ENCODE results near the gene ACTG1. TPM values are rescaled to one million over a fixed set of nuclear protein-coding genes. Genes with fewer than 3 reads are reported as not detected.

Gene ACTG1
- total RNA-seq, 1 donor from 2014 or later = 2,949 TPM

DNA sequence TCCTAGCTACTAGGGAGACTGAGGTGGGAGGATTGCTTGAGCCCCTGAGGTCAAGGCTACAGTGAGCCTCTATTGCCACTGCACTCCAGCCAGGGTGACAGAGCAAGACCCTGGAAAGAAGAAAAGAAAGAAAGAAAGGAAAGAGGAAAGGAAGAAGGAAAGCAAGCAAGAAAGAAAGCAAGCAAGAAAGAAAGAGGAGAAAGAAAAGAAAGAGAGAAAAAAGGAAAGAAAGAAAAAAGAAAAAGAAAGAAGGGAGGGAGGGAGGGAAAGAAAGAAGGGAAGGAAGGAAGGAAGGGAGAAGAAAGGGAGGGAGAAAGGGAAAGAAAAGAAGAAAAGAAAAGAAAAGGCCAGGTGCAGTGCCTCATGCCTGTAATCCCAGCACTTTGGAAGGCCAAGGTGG is 9.0 kb downstream of the ACTG1 start:
- DNase-seq = no peak
- CTCF ChIA-PET = no interaction called here
- intact Hi-C loops (cut with micrococcal nuclease) = no loop called here
- Mint-ChIP-seq H3K27me3 (no peaks in the 10 kb centered on the region), H3K4me1 (peaks cover 5% of the 10 kb centered on the region), H3K36me3 (ENCODE audit: low read depth) (peaks cover 10% of the 10 kb centered on the region), H3K9me3 (no peaks in the 10 kb centered on the region), H3K4me3 (no peak overlapping the region), H3K27ac (no peak overlapping the region)
- POLR2A ChIA-PET = no interaction called here
- ATAC-seq (ENCODE audit: low read depth) = no peak
- TF ChIP-seq CTCF (IDR thresholded peaks at IDR 0.05) = no peak

GRCh38 chr17:81502471-81503017 is 10.1 kb downstream of the ACTG1 start:
- no peak for DNase-seq
- Mint-ChIP-seq H3K4me3 (no peak overlapping the region), H3K27ac (no peak overlapping the region), H3K9me3 (no peaks in the 10 kb centered on the region), H3K36me3 (ENCODE audit: low read depth) (no peaks in the 10 kb centered on the region), H3K27me3 (no peaks in the 10 kb centered on the region), H3K4me1 (no peaks in the 10 kb centered on the region)
- ChIA-PET CTCF (no interaction called here), POLR2A (interaction anchor here (0.7 to 0.9 kb wide), 3 partner anchors 10 to 1700 kb away, joined by 3 read pairs; partner anchors contain the start of gene ACTG1)
- no peak for ATAC-seq (ENCODE audit: low read depth)
- TF ChIP-seq CTCF (IDR thresholded peaks at IDR 0.05) = no peak
- intact Hi-C loops (cut with micrococcal nuclease) = no loop called here

DNA sequence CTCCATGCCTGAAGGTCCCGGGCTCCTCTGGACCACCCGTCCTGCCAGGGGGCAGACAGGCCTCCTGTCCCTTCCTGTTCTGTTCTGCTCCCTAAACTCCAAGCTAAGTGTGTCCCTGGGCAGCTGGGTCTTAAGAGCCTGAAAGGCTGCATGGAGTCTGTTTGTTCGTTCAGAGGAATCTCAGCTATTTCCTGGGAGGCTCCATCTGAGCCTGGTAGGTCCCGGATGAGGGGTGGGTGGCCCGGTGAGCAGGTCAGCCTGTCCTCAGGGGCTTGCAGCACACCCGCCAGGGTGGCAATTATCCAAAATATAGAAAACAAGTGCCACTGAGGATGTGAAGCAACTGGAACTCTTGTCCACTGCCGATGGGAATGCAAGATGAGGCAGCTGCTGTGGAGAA is 12.6 kb downstream of the ACTG1 start:
- Mint-ChIP-seq H3K27me3 (no peaks in the 10 kb centered on the region), H3K4me3 (no peak overlapping the region), H3K9me3 (no peaks in the 10 kb centered on the region), H3K36me3 (ENCODE audit: low read depth) (no peaks in the 10 kb centered on the region), H3K4me1 (no peaks in the 10 kb centered on the region), H3K27ac (no peak overlapping the region)
- ChIA-PET CTCF (no interaction called here), POLR2A (interaction anchor here (0.8 to 1.4 kb wide), 5 partner anchors 9 to 641 kb away, joined by 3 to 6 read pairs (median 4); partner anchors contain the start of gene ACTG1)
- DNase-seq (no peak), ATAC-seq (ENCODE audit: low read depth) (no peak)
- intact Hi-C loops (cut with micrococcal nuclease) = no loop called here
- no peak for TF ChIP-seq CTCF (IDR thresholded peaks at IDR 0.05)

- Mint-ChIP-seq H3K36me3 (ENCODE audit: low read depth) (no peaks in the 10 kb centered on the region), H3K4me3 (no peak overlapping the region), H3K9me3 (no peaks in the 10 kb centered on the region), H3K27me3 (no peaks in the 10 kb centered on the region), H3K4me1 (no peaks in the 10 kb centered on the region), H3K27ac (no peak overlapping the region)
- ChIA-PET POLR2A (interaction anchor here (0.9 to 1.4 kb wide), 3 partner anchors 9 to 18 kb away, joined by 4 read pairs; partner anchors contain the start of gene ACTG1), CTCF (no interaction called here)
- ATAC-seq (ENCODE audit: low read depth) = no peak
- TF ChIP-seq CTCF (IDR thresholded peaks at IDR 0.05) = no peak
- intact Hi-C loops (cut with micrococcal nuclease) = no loop called here
- DNase-seq = no peak
Measured at GRCh38 chr17:81499601-81499970, 13.0 kb downstream of the ACTG1 start.

GRCh38 chr17:81498953-81499600 is 13.5 kb downstream of the ACTG1 start:
- ChIA-PET CTCF (no interaction called here), POLR2A (interaction anchor here (0.9 to 1.4 kb wide), 4 partner anchors 8 to 18 kb away, joined by 3 to 4 read pairs (median 4); no protein-coding TSS in a partner anchor)
- no peak overlapping the region for H3K27ac Mint-ChIP-seq
- no peak for DNase-seq
- TF ChIP-seq CTCF (IDR thresholded peaks at IDR 0.05) = no peak
- no peaks in the 10 kb centered on the region for H3K4me1 Mint-ChIP-seq
- no peaks in the 10 kb centered on the region for H3K27me3 Mint-ChIP-seq
- no peaks in the 10 kb centered on the region for H3K36me3 Mint-ChIP-seq (ENCODE audit: low read depth)
- H3K9me3 Mint-ChIP-seq = no peaks in the 10 kb centered on the region
- intact Hi-C loops (cut with micrococcal nuclease) = no loop called here
- no peak overlapping the region for H3K4me3 Mint-ChIP-seq
- ATAC-seq (ENCODE audit: low read depth) = no peak
